ENCODE data around the gene EIF2S3B. TPM values are rescaled to one million over a fixed set of nuclear protein-coding genes. Genes with fewer than 3 reads are reported as not detected.

EIF2S3B gene
- total RNA-seq, 1 experiment from 2014 or later, result 3.8 TPM

DNA sequence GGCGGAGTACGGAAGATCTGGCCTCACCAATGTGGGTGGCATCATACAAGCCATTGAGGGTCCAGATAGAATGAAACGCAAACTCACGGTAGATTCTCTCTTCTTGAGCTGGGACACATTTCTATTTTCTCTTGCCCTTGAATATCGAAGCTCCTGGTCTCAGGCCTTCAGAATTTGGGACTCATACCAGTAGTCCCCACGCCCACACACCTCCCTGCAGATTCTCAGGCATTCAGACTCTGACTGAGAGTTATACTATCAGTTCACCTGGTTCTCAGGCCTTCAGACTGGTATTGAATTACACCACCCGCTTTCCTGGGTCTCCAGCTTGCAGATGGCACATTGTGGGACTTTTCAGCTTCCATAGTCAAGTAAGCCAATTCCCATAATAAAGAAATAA lies 37.8 kb downstream of the EIF2S3B start:
- no peak overlapping the region for H3K27ac ChIP-seq (ENCODE audit: low read depth, low read length, poor library complexity, severe bottlenecking)
- POLR2A ChIA-PET (ENCODE audit: low non-redundant PET), result no interaction called here
- no peak overlapping the region for H3K4me3 ChIP-seq (ENCODE audit: low read depth, low read length, poor library complexity, severe bottlenecking)
- peaks cover 11% of the 10 kb centered on the region for H3K27me3 ChIP-seq (replicated peaks; ENCODE audit: insufficient read depth, low read depth, low read length, poor library complexity)
- intact Hi-C loops (cut with micrococcal nuclease; ENCODE audit: unreplicated experiment), result no loop called here
- no peaks in the 10 kb centered on the region for H3K4me1 ChIP-seq (ENCODE audit: insufficient read depth, low read length, poor library complexity, severe bottlenecking)
- no TSS peak for BruUV-seq (replicated peaks)
- H3K9me3 ChIP-seq (ENCODE audit: low read depth, low read length, poor library complexity, severe bottlenecking), result no peaks in the 10 kb centered on the region
- no peak for DNase-seq (ENCODE audit: low spot score)
- CTCF ChIA-PET, result no interaction called here
- H3K36me3 ChIP-seq (ENCODE audit: insufficient read depth, low read length, poor library complexity, severe bottlenecking), result no peaks in the 10 kb centered on the region
- TF ChIP-seq EZH2 (IDR thresholded peaks at IDR 0.05; ENCODE audit: borderline replicate concordance, low read depth, low read length, poor library complexity, severe bottlenecking), result no peak
- TF ChIP-seq, protein P1, sequence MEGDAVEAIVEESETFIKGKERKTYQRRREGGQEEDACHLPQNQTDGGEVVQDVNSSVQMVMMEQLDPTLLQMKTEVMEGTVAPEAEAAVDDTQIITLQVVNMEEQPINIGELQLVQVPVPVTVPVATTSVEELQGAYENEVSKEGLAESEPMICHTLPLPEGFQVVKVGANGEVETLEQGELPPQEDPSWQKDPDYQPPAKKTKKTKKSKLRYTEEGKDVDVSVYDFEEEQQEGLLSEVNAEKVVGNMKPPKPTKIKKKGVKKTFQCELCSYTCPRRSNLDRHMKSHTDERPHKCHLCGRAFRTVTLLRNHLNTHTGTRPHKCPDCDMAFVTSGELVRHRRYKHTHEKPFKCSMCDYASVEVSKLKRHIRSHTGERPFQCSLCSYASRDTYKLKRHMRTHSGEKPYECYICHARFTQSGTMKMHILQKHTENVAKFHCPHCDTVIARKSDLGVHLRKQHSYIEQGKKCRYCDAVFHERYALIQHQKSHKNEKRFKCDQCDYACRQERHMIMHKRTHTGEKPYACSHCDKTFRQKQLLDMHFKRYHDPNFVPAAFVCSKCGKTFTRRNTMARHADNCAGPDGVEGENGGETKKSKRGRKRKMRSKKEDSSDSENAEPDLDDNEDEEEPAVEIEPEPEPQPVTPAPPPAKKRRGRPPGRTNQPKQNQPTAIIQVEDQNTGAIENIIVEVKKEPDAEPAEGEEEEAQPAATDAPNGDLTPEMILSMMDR (conservative IDR thresholded peaks at IDR 0.05; ENCODE audit: low read depth, low read length), result no peak

GRCh38 chr12:10551375-10551774 lies 45.7 kb downstream of the EIF2S3B start:
- CTCF ChIA-PET, result no interaction called here
- POLR2A ChIA-PET (ENCODE audit: low non-redundant PET), result no interaction called here
- Histone ChIP-seq H3K36me3 (ENCODE audit: insufficient read depth, low read length, poor library complexity, severe bottlenecking) (no peaks in the 10 kb centered on the region), H3K4me3 (ENCODE audit: low read depth, low read length, poor library complexity, severe bottlenecking) (no peak overlapping the region), H3K27me3 (replicated peaks; ENCODE audit: insufficient read depth, low read depth, low read length, poor library complexity) (peaks cover 6% of the 10 kb centered on the region), H3K27ac (ENCODE audit: low read depth, low read length, poor library complexity, severe bottlenecking) (no peak overlapping the region), H3K9me3 (ENCODE audit: low read depth, low read length, poor library complexity, severe bottlenecking) (no peaks in the 10 kb centered on the region), H3K4me1 (ENCODE audit: insufficient read depth, low read length, poor library complexity, severe bottlenecking) (no peaks in the 10 kb centered on the region)
- no peak for DNase-seq (ENCODE audit: low spot score)
- no peak for TF ChIP-seq EZH2 (IDR thresholded peaks at IDR 0.05; ENCODE audit: borderline replicate concordance, low read depth, low read length, poor library complexity, severe bottlenecking)
- TF ChIP-seq, protein P1 (conservative IDR thresholded peaks at IDR 0.05; ENCODE audit: low read depth, low read length), result no peak
- intact Hi-C loops (cut with micrococcal nuclease; ENCODE audit: unreplicated experiment), result no loop called here
- no TSS peak for BruUV-seq (replicated peaks)

DNA sequence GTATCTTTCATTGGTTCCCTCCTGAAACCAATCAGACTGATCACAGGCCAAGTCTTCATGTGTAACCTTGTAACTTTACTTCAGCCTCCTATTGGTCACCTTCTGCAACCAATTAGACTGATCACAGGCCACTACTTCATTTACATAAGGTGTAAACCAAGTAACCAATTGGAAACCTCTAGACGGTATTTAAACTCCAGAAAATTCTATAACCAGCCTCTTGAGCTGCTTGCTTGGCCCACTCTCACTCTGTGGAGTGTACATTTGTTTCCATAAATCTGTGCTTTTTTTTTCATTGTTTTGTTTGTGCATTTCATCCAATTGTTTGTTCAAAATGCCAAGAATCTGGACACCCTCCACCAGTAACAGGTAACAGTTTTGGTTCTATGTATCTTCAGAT lies 47.5 kb downstream of the EIF2S3B start:
- TF ChIP-seq EZH2 (IDR thresholded peaks at IDR 0.05; ENCODE audit: borderline replicate concordance, low read depth, low read length, poor library complexity, severe bottlenecking), result no peak
- TF ChIP-seq, protein P1 (conservative IDR thresholded peaks at IDR 0.05; ENCODE audit: low read depth, low read length), result no peak

More for the DNA sequence above, 47.5 kb downstream of the EIF2S3B start:
- Histone ChIP-seq H3K4me1 (ENCODE audit: insufficient read depth, low read length, poor library complexity, severe bottlenecking) (no peaks in the 10 kb centered on the region), H3K36me3 (ENCODE audit: insufficient read depth, low read length, poor library complexity, severe bottlenecking) (no peaks in the 10 kb centered on the region), H3K27me3 (replicated peaks; ENCODE audit: insufficient read depth, low read depth, low read length, poor library complexity) (no peaks in the 10 kb centered on the region), H3K27ac (ENCODE audit: low read depth, low read length, poor library complexity, severe bottlenecking) (no peak overlapping the region), H3K4me3 (ENCODE audit: low read depth, low read length, poor library complexity, severe bottlenecking) (no peak overlapping the region), H3K9me3 (ENCODE audit: low read depth, low read length, poor library complexity, severe bottlenecking) (no peaks in the 10 kb centered on the region)
- intact Hi-C loops (cut with micrococcal nuclease; ENCODE audit: unreplicated experiment), result no loop called here
- POLR2A ChIA-PET (ENCODE audit: low non-redundant PET), result no interaction called here
- CTCF ChIA-PET, result no interaction called here
- no TSS peak for BruUV-seq (replicated peaks)
- no peak for DNase-seq (ENCODE audit: low spot score)

All from A673 (cell line).